HG02840 (cell line): ENCODE measurements around the gene OCLN.
"Not testable (repeated sequence)": the region's sequence is repeated elsewhere in the genome, so short reads cannot be mapped to it uniquely, and the experiment has no call there.

Experiments
- ATAC-seq: cut with Tn5 transposase; IDR thresholded peaks from one replicate; pipeline ENCODE4 v1.9.1; 2021; ENCODE audit warnings: mild to moderate bottlenecking, moderate library complexity, moderate number of reproducible peaks; ENCODE audit not compliant: unreplicated experiment, low FRiP score

Gene OCLN

DNA sequence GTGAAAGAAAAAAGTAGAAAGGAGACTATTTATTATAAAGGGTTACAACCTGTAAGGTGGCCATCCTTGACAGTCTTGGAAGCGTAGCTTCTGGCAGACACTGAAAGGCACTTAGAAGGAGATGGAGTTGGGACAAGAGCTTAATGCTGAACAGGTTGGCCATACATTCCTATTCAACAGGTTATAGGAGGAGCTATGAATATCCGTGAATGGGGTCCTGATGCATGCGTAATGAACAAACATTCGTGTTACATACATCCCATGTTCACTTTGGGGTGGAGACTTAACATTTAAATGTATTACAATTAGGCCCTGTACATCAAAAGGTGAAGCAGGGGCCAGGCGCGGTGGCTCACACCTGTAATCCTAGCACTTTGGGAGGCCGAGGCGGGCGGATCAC lies 34.1 kb downstream of the OCLN start:
- no peak for ATAC-seq

DNA sequence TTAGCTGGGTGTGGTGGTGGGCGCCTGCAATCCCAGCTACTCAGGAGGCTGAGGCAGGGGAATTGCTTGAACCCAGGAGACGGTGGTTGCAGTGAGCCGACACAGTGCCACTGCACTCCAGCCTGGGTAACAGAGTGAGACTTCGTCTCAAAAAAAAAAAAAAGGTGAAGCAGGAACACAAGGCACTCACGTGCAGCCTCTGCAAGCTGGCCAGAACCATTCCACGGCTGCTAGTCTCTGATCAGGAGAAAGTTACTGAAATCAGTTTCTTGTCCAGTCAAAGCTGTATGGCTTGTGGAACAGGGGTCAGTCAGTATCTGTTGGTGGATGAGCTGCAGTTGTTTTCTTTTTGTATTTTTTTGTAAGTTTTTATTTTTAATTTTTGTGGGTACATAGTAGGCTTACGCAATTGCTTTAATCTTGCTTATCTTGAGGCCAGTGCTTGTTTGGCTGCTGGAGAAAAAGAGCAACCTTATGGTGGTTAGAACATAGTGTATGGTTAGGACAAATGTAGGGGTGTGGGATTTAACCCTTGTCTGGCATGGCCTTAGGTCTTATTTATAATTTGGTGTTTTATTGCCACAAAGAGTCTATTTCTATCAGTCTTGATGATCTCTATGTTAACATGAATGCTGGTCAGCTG lies 34.7 kb downstream of the OCLN start:
- no peak for ATAC-seq

DNA sequence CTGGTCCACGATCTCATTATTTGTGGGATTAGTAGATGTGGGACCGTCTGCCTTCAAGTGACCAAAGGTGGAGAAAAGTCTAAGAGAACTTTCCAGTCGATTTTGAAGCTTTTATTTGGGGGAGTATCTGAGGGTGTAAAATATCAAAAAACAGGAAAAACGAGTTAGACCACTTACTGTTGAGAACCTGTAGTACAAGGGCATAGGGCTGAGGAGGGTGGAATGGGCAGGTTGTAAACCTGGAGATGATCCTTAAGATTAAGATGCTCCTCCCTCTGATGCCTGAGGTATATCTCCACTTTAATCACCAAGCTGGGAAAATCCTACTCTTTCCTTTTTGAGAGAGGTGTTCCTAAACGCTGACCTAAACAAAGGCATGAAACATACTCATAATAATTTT lies 35.4 kb downstream of the OCLN start:
- no peak for ATAC-seq

DNA sequence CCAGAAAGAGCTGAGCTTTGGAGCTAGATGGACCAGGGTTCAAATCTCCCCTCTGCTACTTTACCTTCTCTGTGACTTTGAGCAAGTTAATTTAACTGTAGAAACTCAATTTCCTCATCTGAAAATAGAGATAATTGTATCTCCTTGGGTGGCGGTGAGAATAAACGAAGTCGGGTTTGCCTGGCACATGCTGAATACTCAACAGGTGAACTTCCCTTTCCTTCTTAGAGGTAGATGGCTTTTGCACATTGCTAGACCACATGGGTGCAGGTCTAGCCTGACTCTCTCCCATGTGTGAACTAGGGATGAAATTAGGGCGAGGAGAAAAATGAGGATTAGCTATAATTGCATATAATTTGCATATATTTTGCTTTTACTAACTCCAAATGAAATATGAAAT lies 36.0 kb downstream of the OCLN start:
- ATAC-seq = no peak

DNA sequence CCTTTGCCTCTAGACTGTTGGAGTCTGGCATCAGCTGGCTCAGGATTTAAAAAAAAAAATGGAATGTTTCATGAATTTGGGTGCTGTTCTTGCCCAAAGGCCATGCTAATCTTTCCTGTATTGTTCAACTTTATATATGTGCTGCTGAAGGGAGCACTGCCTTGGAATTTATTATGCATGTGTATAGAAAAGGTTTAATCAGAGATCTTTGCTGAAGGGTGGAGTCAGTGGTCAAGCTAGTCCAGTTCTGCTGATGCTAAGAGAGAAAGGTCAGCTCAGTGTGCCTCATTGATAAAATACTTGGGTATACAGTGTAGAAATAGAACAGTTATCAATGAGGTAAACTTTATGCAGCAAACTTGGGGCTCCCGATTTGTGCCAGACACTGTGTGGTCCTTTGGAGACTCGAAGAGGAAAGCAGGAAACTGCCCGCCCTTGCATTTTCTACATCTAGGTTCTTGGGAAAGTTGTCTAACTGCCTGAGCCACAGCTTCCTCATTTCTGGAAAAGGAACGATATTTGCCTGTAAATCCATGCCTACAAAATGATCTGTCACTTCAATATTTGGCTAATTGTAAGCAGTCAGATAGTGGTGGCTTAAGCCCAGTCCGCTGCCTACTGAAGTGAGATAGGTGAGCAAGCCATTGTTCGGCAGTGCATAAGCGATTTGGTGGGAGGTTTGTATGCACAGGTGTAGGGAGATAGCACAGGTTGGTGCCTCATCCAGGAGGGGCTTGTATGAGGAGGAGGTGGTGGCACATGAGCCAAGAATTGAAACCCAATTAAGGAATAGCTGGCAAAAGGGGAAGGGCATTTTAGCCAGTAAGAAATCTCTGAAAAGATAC lies 38.2 kb downstream of the OCLN start:
- ATAC-seq = no peak

DNA sequence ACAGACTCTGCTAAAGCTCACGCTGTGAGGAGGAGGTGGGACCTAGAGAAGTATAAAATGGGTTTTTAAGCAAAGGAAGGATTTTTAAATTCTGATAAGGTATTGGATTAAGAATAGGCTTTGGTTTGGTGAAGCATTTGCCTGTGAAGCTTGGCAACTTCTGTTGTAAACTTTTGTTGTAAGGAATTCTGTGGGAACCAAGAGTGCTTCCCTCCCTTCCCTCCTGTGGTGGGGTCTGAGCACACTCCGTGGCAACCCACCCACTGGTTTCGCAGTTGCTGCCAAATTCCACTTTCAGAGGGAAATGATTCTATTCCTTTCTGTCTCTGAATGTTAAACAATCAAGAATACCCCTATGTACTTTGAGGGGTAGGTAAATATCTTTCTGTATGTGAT lies 38.8 kb downstream of the OCLN start:
- no peak for ATAC-seq

DNA sequence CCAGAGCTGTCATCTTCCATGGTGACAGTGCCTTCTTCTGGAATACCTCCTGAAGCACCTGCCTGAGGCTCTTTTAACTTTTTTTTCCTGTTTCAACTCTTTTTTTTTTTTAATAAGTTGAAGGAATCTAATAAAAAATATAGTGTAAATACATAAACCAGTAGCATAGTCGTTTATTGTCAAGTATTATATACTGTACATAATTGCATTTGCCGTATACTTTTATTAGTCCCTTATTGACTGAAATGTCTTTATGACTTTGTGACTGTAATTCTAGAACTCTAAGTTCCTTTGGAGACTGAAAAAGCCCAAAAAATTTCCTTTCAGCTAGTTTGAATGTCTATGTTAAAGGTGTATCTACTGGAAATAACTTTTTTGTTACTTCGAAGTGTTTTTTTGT lies 45.3 kb downstream of the OCLN start:
- ATAC-seq = not testable (repeated sequence)

DNA sequence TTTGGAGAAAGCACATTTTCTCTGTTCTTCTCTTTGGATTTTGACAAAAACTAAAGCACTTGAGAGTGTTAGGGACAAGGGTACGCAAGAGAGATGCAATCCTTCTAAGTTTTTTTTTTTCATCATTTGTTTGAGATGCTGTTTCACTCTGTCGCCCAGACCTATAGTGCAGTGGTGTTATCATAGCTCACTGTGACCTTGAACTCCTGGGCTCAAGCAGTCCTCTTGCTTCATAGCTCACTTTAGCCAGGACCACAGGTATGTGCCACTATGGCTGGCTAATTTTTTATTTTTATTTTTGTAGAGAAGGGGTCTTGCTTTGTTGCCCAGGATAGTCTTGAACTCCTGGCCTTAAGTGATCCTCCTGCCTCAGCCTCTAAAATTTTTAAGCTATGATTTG lies 46.1 kb downstream of the OCLN start:
- not testable (repeated sequence) for ATAC-seq

DNA sequence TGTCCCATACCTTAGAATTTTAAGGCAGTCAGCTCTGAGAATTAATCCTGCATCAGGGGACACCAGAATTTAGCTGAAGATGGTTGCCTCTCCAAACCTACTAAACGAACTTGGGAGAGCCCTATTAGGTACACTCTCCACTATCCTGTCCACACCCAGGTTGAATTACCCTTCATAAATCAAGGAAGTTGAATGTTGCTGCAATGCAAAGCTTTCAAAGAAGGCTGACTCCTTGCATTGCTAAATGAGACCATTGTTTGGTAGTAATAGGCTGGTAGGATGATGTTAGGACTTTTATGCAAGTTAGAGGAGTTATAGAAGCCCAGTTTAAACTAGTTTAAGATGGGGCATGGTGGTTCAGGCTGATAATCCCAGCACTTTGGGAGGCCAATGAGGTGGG lies 48.8 kb downstream of the OCLN start:
- not testable (repeated sequence) for ATAC-seq

DNA sequence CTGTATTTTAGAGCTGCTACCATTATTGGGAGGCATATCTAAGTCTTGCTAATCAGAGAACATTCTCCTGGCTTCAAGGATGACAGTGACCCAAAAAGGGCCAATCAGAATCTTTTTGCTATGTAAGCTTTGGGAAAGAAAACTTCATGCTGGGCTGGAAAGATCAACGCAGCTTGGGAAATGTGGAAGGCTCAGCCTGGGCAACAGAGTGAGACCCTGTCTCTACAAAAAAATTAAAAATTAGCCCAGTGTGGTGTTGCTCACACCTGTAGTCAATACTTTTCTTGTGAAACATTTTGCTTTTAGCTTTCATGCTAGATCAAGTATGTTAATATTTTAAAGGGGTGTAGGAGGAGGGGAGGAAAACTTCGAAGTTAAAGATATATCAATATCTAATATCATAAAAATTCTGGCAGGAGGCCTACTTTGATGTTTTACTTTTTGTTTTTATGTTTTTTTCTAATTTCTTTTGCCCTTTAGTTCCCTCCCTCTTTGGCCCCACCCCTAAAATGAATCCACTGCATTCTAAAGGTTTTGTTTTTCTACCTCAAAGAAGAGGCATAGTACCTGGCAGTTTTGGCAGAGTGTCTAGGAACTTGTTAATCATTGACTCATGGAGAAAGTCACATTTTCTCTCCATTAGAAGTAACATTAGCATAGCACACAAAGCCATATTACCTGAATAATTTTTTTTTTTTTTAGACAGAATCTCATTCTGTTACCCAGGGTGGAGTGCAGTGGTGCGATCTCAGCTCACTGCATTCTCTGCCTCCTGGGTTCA lies 50.4 kb downstream of the OCLN start:
- ATAC-seq = not testable (repeated sequence)

DNA sequence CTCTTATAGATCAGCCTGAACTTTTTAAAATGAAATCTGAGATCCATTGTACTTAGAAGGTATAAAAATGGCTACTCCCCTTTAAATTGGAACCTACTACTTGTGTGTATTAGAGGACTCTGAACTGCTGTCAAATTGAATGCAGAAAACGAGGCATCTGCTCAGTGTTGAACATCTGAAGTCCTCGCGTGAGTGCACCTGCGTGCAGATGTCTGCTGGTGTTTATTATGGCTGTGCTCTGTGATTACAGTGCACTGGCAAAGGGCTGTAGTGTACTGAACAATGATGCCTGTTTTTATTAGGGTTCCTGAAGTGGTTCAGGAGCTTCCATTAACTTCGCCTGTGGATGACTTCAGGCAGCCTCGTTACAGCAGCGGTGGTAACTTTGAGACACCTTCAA lies 52.0 kb downstream of the OCLN start:
- ATAC-seq = not testable (repeated sequence)

DNA sequence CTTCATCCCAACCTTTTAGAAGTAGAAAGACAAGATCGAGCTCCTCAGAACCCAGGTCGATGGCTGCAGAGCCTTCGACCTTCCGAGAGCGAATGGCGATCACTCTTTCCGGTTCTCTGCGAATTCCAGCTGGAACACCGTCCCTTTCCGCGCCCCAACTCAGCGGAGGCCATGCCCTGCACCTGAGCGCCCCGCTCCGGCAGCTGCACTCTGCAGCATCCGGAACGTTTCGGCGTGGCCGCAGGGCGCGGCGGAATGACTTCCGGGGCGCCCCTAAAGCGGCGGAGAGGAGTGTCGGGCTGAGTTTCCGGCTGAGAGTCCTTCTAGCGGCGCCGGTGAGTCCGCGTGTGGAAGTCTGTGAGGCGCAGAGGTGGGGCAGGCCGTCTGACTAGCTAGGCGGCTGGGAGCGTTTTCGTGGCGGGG lies 67.3 kb downstream of the OCLN start, which contains the start of gene GTF2H2C:
Gene GTF2H2C (plus strand): TSS at position 284 of the 423 bp plus-strand sequence. CDS start 4,942 bp downstream, outside the sequence.
- peak; percentile 92 for ATAC-seq

DNA sequence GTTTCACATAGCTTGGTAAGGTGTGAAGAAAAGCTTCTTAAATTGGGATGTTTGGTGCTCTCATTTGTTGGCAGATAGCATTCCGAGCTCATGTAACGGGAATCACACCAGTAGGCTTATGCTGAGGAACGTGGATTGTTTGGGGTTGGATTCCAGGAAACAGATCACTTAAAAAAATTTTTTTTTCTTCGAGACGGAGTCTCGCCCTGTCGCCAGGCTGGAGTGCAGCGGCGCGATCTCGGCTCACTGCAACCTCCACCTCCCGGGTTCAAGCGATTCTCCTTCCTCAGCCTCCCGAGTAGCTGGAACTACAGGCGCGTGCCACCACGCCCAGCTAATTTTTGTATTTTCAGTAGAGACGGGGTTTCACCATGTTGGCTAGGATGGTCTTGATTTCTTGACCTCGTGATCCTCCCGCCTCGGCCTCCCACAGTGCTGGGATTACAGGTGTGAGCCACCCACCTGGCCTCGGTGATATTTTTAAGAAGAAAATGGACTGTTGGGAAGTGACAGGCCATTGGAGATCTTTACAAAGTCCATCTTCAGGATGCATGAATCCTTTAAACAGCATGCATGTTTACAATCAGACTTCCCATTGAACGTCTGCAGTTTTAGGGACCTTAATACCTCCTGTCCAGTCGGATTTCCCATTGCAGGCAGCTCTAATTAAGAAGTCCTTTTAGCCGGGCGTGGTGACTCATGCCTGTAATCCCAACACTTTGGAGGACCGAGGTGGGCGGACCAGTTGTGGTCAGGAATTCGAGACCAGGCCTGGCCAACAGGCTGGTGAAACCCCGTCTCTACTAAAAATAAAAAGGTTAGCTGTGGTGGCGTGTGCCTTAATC lies 68.2 kb downstream of the OCLN start:
- not testable (repeated sequence) for ATAC-seq

DNA sequence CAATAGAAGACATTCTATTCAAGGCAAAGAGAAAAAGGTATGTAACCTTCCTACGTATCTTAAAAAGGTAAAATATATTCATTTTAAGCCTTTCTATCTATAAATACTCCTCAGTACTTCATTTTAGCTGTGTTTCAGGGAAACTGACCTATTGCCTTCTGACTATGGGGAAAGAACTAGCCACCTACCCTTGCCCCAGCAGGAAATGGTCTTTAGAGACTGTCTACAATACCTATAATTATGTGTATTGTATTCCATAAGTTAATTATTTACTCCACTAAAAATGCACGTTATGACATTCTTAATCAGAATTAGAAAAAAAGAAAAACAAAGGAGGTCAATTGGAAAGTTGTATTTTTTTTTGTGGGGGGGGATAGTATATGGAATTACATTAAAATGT lies 73.6 kb downstream of the OCLN start:
- not testable (repeated sequence) for ATAC-seq

DNA sequence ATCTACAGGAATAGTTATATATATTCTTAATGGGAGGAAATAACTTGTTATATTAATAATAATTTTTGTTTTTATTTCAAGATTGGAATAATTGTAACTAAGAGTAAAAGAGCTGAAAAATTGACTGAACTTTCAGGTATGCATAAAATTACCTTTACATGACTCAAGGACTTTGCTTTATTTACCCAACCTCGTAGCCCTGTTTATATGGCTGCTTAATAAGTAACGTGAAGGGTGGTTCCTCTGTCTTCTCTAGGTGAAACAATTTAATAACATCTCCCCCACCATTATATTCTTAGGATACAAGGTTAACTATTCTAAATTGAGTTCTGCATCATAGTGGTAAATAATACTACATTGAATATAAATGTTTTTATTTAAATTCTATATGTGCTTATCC lies 75.5 kb downstream of the OCLN start:
- not testable (repeated sequence) for ATAC-seq

DNA sequence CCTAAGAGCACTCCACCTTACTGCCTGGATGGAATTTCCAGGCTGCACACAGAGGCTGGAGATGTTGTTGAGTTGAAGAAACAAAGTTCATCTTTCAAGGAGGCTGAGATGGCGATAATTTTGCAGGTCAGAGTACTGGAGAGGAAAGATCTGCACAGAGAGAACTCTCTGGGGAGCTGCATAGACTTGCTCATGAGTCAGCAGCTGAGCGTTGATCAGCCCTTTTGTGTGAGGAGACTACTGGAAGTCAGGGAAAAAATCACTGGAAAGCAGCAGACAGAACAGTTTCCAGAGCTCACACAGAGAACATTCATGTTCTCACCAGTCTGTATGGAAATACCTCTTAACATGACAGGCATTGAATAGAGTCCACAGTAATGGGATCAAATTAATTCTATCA lies 90.8 kb downstream of the OCLN start:
- not testable (repeated sequence) for ATAC-seq

DNA sequence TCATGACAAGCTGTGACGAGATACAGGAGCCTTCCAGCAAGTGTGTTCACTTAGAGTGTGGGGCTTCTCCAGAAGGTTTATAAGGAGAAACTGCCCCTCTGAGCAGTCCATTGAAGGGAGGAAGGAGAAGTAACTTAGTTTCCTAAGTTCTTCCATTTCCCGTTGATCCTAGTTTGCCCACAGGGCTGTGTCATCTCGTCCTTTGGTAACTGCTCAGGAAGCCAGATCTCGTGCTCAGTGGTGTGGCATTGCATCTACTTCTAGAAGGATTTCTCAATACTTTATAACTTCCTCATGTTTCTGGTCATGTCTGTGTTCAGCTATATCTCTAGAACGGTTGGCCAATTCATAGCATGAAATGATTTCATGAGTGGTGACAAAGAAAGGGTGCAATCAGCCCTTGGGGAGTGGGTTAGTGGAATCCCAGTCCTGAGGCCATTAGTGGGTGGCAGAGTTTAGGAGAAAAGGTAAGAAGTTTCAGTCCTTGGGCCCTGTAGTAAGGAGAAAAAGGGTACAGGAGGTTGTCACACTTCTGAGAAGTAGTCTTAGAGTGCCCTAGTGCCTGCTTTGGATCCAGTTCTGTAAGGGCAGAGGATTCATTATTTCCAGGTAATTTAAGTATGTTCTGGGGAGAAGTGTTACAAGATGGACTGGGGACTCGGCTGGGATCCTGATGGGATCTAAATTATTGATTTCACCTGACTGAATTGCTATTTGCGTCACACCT lies 103.7 kb downstream of the OCLN start:
- not testable (repeated sequence) for ATAC-seq

DNA sequence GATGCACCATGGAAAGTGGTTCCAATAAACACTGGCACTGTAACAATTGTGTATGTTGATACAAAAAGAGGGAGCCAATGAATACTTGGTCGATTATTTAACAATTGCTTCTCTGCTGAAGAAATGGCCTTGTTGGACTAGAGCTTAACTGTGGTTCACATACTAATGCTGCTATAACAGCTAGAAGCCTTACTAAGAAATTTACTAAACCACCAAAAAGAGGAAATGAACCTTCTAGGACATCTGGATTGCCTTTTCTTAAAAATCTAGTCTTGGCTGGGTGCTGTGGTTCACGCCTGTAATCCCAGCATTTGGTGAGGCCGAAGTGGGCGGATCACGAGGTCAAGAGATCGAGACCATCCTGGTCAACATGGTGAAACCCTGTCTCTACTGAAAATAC lies 109.4 kb downstream of the OCLN start:
- peak; percentile 79 for ATAC-seq

DNA sequence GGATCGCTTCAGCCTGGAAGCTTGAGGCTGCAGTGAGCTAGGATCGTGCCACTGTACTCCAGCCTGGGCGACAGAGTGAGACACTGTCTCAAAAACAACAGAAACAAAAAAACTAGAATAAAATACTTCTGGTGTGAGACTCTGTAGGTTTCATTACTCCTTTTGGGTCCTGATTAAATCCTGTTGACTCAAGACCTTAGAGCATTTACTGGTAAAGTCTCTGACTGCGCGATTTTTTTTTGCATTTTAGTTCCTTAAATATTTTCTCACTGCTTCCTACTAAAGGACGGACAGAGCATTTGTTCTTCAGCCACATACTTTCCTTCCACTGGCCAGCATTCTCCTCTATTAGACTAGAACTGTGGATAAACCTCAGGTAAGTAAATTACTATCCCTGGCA lies 114.2 kb downstream of the OCLN start:
- not testable (repeated sequence) for ATAC-seq
